ENCODE results near the gene TOMM20L.
"Not testable (repeated sequence)": the region's sequence is repeated elsewhere in the genome, so short reads cannot be mapped to it uniquely, and the experiment has no call there.

Gene TOMM20L

GRCh38 chr14:58395812-58396788 is at the start of gene TOMM20L:
Gene TOMM20L, plus strand, starts transcription at chr14:58395930. Its CDS starts 28 bp downstream, at chr14:58395958.
- DNase-seq: peak; percentile 81 to 83

DNA sequence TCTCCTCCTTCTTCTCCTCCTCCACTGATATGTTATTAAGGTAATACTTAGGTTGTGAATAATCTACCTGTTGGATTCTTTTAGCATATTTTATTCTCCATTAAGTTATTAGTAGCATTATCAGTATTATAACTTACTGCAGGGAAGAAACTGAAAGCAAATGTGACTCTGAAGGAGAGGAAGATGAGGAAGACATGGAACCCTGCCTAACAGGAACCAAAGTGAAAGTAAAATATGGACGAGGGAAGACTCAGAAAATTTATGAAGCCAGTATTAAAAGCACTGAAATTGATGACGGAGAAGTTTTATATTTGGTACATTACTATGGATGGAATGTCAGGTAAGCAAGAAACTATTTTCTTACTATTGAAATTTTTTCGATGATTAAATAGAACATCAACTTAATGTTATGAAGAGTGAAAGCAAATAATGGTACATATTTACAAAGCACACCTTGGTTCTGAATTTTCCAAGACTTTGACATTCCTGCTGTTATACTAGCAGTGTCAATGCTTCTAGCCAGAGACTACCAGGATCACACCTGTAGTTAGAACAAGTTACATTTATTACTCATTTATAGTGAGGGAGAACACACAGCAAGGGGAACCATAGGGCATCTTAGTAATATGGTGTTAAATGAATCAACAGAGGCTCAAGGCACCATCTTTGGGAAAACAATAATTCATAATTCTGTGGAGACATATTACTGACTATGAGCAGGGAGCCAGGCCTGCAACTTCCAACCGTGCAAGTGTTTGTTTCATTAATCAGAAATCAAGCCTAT is 42.0 kb upstream of the TOMM20L start:
- no peak for DNase-seq

- no peak for DNase-seq
Observed at GRCh38 chr14:58354808-58355207, 40.9 kb upstream of the TOMM20L start.

- no peak for DNase-seq
Observed at GRCh38 chr14:58356268-58356667, 39.5 kb upstream of the TOMM20L start.

- not testable (repeated sequence) for DNase-seq
Observed at GRCh38 chr14:58362272-58362671, 33.5 kb upstream of the TOMM20L start.

DNA sequence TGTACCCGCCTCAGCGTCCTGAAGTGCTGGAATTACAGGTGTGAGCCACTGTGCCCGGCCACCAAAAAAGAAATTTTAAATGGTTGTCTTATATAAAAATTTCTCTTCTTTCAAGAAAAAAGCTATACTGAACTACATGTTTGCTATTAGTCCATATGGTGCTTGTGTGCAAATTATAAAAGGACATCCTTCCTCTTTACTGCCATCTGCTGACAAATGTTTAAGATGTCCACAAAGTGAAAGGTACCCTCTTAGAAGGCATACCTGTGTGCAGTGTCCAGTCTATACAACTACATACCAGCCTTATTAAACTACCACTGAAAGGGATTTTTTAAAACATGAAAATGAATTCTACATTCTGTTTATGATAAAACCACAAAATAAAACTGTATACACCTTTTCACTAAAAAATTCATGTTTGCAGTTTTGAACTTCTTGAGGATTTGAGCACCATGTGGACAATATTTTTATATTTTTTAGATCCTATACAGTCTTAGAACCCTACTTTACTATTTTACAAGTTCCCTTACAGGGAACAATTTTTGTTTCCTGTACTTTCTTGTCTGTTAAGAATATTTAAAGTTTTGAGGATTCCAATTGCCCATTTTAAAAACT is 32.8 kb upstream of the TOMM20L start:
- DNase-seq: peak in 1 of 2 donors; percentile 51

GRCh38 chr14:58364316-58364715 is 31.4 kb upstream of the TOMM20L start:
- no peak for DNase-seq

GRCh38 chr14:58367296-58367695 is 28.4 kb upstream of the TOMM20L start:
- DNase-seq: no peak

DNA sequence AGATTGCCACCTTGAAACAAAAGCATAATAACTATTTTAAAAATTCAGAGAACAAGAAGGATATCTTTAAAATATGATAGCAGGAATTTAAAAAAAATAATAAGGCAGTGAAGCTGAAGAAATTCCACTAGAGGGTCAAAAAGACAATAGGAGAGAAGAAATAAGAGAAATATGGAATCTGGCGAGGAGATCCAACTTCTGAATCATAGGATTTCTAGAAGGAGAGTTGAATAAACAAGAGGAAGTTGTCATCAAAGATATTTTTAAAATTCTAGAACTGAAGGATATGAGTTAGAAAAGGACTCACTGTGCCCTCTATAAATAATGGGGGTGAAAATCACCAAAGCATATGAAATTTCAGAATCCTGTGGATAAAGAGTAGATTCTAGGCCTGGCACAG is 26.8 kb upstream of the TOMM20L start:
- no peak for DNase-seq

DNA sequence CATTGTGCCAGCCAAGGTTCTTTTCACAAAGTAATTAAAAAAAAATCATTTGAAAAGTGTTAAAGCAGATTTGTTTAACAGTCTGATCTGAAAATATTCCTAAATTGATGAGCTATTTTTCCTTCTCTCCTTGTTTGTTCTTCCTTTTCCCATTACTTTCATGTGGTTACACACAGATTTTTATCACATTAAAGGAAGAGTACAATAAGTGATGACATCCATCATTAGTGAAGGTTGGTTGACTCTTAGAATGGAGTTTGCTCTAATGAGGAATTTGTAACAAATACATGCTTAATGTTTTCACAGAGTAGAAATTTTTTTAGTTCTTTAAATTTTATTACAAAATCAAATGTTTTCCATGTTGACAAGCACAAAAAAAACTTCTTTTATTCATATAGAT is 18.9 kb upstream of the TOMM20L start:
- no peak for DNase-seq

DNA sequence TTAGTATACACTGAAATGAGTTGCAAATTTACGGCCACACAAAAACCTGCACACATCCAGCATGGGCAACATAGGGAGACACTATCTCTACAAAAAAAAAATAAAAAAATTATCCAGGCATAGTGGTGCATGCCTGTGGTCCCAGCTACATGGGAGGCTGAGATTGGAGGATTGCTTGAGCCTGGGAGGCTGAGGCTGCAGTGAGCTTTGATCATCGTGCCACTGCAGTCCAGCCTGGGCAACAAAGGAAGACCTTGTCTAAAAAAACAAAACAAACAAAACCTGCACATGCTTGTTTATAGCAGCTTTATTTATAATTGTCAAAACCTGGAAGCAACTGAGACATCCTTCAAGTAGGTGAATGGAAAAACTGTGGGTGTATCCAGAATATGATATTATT is 4.9 kb upstream of the TOMM20L start:
- no peak for DNase-seq

DNA sequence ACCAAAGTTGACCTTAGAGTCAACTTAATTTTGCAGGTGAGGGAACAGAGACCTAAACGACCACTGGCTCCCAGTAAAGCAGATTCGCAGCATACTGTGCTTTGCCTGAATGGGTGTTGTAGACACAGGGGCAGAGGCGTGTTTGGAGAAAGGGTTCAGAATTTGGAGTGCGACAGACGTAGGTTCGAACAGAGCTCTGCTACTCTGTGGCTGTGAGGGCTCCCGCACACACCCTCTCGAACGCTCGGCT is 243 bp upstream of the TOMM20L start:
- no peak for DNase-seq

GRCh38 chr14:58397156-58397555 is 1.4 kb downstream of the TOMM20L start:
- DNase-seq: no peak

- DNase-seq: no peak
Observed at GRCh38 chr14:58398495-58398894, 2.8 kb downstream of the TOMM20L start.

GRCh38 chr14:58398895-58399294 is 3.2 kb downstream of the TOMM20L start:
- DNase-seq: no peak

GRCh38 chr14:58401587-58401986 is 5.9 kb downstream of the TOMM20L start:
- DNase-seq: no peak

- DNase-seq: no peak
Observed at GRCh38 chr14:58408681-58409215, 13.0 kb downstream of the TOMM20L start.

- DNase-seq: no peak
Observed at GRCh38 chr14:58414845-58415244, 19.1 kb downstream of the TOMM20L start.

GRCh38 chr14:58415636-58416547 is 20.2 kb downstream of the TOMM20L start:
- DNase-seq: no peak

- not testable (repeated sequence) for DNase-seq
Observed at GRCh38 chr14:58416934-58417333, 21.2 kb downstream of the TOMM20L start.

- DNase-seq: peak in 1 of 2 donors; percentile 52
Observed at GRCh38 chr14:58426670-58427280, 31.0 kb downstream of the TOMM20L start.
